IPS-20b (cell line): ENCODE data around the gene TAS1R3.

Source experiments
- H3K27ac ChIP-seq: one replicate; pipeline ENCODE4 v1.5.1; 2013; ENCODE audit warnings: low read length
- H3K27me3 ChIP-seq: 2 replicates; pipeline ENCODE4 v1.6.1; 2013; ENCODE audit warnings: mild to moderate bottlenecking, low read length, inconsistent platforms; ENCODE audit not compliant: insufficient read depth
- H3K36me3 ChIP-seq: 2 replicates; pipeline ENCODE4 v1.6.1; 2013; ENCODE audit warnings: low read depth, mild to moderate bottlenecking, inconsistent platforms, low read length, moderate library complexity; ENCODE audit not compliant: insufficient read depth
- H3K4me1 ChIP-seq: 2 replicates; pipeline ENCODE4 v1.6.1; 2013; ENCODE audit warnings: mild to moderate bottlenecking, control low read depth, inconsistent platforms, low read length, moderate library complexity; ENCODE audit not compliant: insufficient read depth
- H3K4me3 ChIP-seq: 2 replicates; pipeline ENCODE4 v1.5.1; 2013; ENCODE audit warnings: mild to moderate bottlenecking, low read length, inconsistent platforms
- H3K9ac ChIP-seq: 2 replicates; pipeline ENCODE4 v1.6.1; 2013; ENCODE audit warnings: low read depth, mild to moderate bottlenecking, inconsistent platforms, low read length, moderate library complexity
- H3K9me3 ChIP-seq: 2 replicates; pipeline ENCODE4 v1.6.1; 2013; ENCODE audit warnings: mild to moderate bottlenecking, low read depth, low read length, inconsistent platforms; ENCODE audit not compliant: insufficient read depth

TAS1R3 gene

GRCh38 chr1:1348420-1349255, 17.6 kb downstream of the TAS1R3 start:
- H3K4me1 ChIP-seq = peaks cover 2% of the 10 kb centered on the region; the same call in 1 of the 2 replicates
- H3K27me3 ChIP-seq = peaks cover 8% of the 10 kb centered on the region
- no peaks in the 10 kb centered on the region for H3K36me3 ChIP-seq
- no peak overlapping the region for H3K27ac ChIP-seq
- peak overlapping the region; percentile 69 for H3K4me3 ChIP-seq
- no peaks in the 10 kb centered on the region for H3K9me3 ChIP-seq
- H3K9ac ChIP-seq = peak overlapping the region; percentile 61

DNA sequence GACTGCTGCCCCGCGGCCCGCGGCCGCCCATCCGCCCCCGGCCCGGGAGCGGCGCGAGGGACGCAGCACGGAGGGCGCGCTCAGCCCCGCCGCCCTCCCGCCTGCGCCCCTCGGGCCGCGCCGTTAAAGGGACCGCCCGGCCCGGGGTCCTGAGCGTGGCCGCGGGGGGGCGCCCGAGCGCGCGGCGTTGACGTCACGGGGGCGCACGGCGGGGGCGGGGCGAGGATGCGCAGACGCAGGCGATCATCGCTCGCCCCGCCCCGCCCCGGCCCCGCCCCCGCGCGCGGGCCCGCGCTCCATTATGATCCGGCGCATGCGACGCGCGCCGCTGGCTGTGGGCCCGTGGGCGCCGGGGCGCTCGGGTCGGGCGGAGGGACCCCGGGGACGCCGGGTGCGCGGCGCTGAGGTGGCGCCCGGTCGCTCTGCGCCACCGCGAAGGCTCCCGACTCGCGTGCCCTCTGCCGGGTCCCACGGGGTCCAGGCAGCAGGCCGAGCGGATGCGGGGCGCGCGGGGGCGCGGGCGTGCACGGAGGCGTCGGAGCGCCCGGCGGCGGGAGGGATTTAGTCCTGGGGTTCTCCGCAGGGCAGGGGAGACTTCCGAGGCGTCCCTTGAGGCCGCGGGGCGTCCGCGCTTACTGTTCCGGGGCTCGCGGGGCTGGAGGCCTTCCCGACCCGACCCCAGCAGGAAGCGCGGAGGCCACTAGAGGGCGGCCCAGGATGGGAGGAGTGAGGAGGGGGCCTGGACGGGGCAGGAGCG, 18.4 kb downstream of the TAS1R3 start, which contains the start of gene DVL1:
Gene DVL1 (minus strand): TSS at position 163 of the 757 bp plus-strand sequence. CDS start 353 bp downstream, outside the sequence.
- Histone ChIP-seq H3K27ac (no peak within 1 kb of the TSS), H3K4me1 (peaks cover 2% of the 10 kb centered on the region; the same call in 1 of the 2 replicates), H3K27me3 (peaks cover 16% of the 10 kb centered on the region), H3K36me3 (no peaks in the 10 kb centered on the region), H3K9ac (peak within 1 kb of the TSS; percentile 79), H3K9me3 (no peaks in the 10 kb centered on the region), H3K4me3 (peak within 1 kb of the TSS; percentile 70)

GRCh38 chr1:1351511-1352427, 20.7 kb downstream of the TAS1R3 start:
- peak overlapping the region; percentile 47; the same call in 1 of the 2 replicates for H3K4me3 ChIP-seq

GRCh38 chr1:1352786-1353388, 21.8 kb downstream of the TAS1R3 start:
- no peak overlapping the region for H3K4me3 ChIP-seq
- H3K27ac ChIP-seq = no peak overlapping the region
- H3K36me3 ChIP-seq = no peaks in the 10 kb centered on the region
- H3K4me1 ChIP-seq = peaks cover 5% of the 10 kb centered on the region; the same call in 1 of the 2 replicates
- H3K9me3 ChIP-seq = no peaks in the 10 kb centered on the region
- H3K27me3 ChIP-seq = peaks cover 22% of the 10 kb centered on the region
- H3K9ac ChIP-seq = peak overlapping the region; percentile 63; the same call in 1 of the 2 replicates

More at GRCh38 chr1:1351511-1352427, 20.7 kb downstream of the TAS1R3 start:
- no peak overlapping the region for H3K27ac ChIP-seq
- H3K9me3 ChIP-seq = no peaks in the 10 kb centered on the region
- peak overlapping the region; percentile 48; the same call in 1 of the 2 replicates for H3K9ac ChIP-seq
- peaks cover 22% of the 10 kb centered on the region for H3K27me3 ChIP-seq
- H3K4me1 ChIP-seq = peaks cover 2% of the 10 kb centered on the region; the same call in 1 of the 2 replicates
- H3K36me3 ChIP-seq = no peaks in the 10 kb centered on the region

DNA sequence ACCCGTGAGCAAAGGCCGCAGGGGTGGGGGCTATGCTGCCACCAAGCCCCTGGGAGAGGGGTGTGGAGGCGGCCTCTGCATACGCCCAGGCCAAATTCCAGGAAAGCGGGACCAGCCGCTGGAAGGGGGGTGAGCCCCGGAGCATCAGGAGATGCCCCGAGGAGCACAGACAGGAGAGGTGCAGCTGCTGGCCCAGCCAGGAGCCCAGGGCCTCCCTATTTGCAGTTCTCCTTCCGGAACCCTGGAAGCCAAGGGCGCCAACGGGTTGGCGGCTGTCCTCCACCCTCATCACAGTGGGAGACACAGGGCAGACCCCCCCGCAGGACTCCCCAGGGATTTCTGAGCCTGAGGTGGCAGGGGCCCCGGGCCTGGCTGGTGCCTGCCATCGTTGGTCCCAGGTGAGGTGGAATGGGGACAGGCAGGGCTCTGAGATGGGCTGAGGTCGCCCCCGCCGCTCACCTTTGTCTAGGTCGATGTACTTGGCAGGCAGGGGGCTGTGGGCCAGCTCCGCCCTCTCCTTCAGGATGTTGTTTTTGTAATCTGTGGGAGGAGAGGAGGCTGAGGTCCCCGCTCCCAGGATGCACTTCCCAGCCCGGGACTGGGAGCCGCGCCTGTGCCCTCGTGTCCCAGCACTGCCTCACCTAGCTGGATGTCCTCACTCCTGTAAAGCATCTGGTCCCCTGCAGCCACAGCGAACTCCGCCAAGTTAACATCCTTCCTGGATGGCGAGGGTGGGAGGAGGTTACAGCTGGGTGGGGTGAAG, 22.5 kb downstream of the TAS1R3 start:
- Histone ChIP-seq H3K4me1 (peaks cover 7% of the 10 kb centered on the region; the same call in 1 of the 2 replicates), H3K27me3 (peaks cover 22% of the 10 kb centered on the region), H3K9ac (peak overlapping the region; percentile 63; the same call in 1 of the 2 replicates), H3K27ac (no peak overlapping the region), H3K9me3 (no peaks in the 10 kb centered on the region), H3K36me3 (no peaks in the 10 kb centered on the region), H3K4me3 (peak overlapping the region; percentile 59; the same call in 1 of the 2 replicates)

DNA sequence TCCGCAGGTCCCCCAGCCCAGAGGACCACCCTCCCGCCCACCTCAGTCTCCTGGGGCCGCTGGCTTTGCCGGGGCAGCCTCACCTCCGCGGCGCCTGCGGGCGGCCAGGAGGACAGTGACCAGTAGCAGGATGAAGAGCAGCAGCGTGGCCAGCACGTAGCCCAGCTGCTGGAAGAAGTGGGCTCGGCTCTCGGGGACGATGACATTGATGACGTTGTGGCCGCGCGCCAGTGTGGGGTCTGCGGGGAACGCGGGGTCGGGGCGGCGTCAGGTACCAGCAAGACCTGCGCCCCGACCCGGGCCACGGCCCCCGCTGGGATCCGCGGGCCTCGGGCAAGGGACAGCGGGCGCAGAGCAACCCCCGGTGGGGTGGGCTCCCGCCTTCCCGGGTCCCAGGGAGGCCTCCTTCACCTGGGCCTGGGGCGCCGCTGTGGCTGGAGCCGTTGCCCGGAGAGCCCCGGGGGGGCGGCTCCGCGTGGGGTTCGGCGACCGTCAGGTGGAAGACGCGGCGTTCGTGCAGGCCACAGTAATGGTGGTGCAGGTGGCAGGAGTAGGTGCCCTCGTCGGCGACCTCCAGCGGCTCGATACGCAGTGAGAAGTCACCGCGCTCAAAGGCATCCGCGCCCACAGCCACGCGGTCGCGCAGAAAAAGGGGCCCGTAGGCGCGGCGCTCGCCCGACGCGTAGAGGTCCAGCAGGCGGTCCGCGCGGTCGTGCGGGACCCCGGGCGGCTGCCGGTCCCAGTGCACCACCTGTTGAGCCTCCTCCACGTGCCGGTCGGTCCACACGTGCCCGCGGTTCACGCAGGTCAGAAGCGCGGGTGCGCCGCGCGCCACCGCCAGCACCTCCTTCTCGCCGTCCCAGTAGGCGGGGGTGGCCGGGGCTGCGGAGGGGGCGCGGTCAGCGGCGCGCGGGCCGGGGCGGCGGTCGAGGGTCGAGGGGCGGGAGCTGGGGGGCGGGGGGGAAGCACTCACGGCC, 23.5 kb downstream of the TAS1R3 start:
- H3K4me1 ChIP-seq = peaks cover 12% of the 10 kb centered on the region; the same call in 1 of the 2 replicates
- H3K36me3 ChIP-seq = no peaks in the 10 kb centered on the region
- no peaks in the 10 kb centered on the region for H3K9me3 ChIP-seq
- H3K27me3 ChIP-seq = peaks cover 22% of the 10 kb centered on the region
- no peak overlapping the region for H3K27ac ChIP-seq
- H3K9ac ChIP-seq = peak overlapping the region; percentile 63; the same call in 1 of the 2 replicates
- peak overlapping the region; percentile 59; the same call in 1 of the 2 replicates for H3K4me3 ChIP-seq

DNA sequence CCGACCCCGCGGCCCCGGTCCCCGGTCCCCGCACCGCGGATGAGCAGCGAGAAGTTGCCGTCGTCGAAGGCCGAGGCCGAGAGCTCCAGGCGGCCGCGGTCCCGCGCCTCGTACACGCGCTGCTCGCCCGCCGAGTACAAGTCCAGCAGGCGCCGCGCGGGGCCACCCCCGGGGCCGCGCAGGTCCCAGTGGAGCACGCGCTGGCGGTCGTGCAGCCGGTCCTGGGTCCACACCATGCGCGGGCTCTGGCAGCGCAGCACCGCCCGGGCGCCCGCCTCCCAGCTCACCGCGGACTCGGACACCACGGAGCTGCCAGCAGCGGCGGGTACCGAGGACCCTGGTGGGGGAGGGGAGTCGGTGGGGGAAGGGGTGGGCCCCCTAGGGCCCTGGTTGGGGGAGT, 24.3 kb downstream of the TAS1R3 start:
- H3K27ac ChIP-seq = no peak overlapping the region
- H3K4me3 ChIP-seq = no peak overlapping the region
- H3K9ac ChIP-seq = no peak overlapping the region
- H3K9me3 ChIP-seq = no peaks in the 10 kb centered on the region
- H3K36me3 ChIP-seq = no peaks in the 10 kb centered on the region
- H3K27me3 ChIP-seq = peaks cover 22% of the 10 kb centered on the region
- peaks cover 12% of the 10 kb centered on the region; the same call in 1 of the 2 replicates for H3K4me1 ChIP-seq

GRCh38 chr1:1356166-1356795, 25.2 kb downstream of the TAS1R3 start:
- Histone ChIP-seq H3K9ac (no peak overlapping the region), H3K4me1 (peaks cover 16% of the 10 kb centered on the region), H3K9me3 (no peaks in the 10 kb centered on the region), H3K27ac (no peak overlapping the region), H3K36me3 (no peaks in the 10 kb centered on the region), H3K4me3 (no peak overlapping the region), H3K27me3 (peaks cover 22% of the 10 kb centered on the region)

GRCh38 chr1:1356796-1357401, 25.8 kb downstream of the TAS1R3 start:
- Histone ChIP-seq H3K27me3 (peaks cover 22% of the 10 kb centered on the region), H3K4me1 (peaks cover 17% of the 10 kb centered on the region), H3K4me3 (no peak overlapping the region), H3K36me3 (no peaks in the 10 kb centered on the region), H3K9me3 (no peaks in the 10 kb centered on the region), H3K9ac (no peak overlapping the region), H3K27ac (no peak overlapping the region)
